Astrocyte of the cerebellum (primary cell): ENCODE results near the gene ANO10.
"Not testable (repeated sequence)": the region's sequence is repeated elsewhere in the genome, so short reads cannot be mapped to it uniquely, and the experiment has no call there.

Experiments
- DNase-seq: peaks from one replicate; pipeline ENCODE4 v3.0.0-alpha.2; 2011; ENCODE audit warnings: low read depth
- H3K4me3 ChIP-seq: 2 replicates; pipeline ENCODE4 v1.5.1; 2011; ENCODE audit warnings: mild to moderate bottlenecking, low read depth, low read length, moderate library complexity
- CTCF ChIP-seq: IDR thresholded peaks from 2 replicates; pipeline ENCODE4 v1.5.1; 2012; ENCODE audit warnings: low read length, low read depth, moderate library complexity, mild to moderate bottlenecking; ENCODE audit errors: missing control alignments
- in situ Hi-C: cut with HindIII; loops from 2 replicates; pipeline ENCODE4 v1.10.0; 2017; ENCODE audit warnings: low sequenced_read_pairs

The ANO10 gene

DNA sequence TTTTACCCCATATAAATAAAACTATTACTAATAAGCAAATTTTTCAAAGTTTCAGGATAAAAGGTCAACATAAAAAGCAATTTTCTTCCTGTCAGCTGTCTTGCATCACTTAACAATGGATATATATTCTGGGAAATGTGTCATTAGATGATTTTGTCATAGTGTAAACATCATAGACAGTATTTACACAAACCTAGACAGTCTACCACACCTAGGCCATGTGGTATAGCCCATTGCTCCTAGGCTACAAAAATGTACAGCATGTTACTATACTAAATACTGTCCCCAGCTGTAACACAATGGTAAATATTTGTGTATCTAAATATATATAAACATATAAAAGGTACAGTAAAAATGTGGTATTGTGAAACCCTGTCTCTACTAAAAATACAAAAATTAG, 156.7 kb downstream of the ANO10 start:
- H3K4me3 ChIP-seq = no peak overlapping the region
- no peak for DNase-seq
- in situ Hi-C loops = no loop called here
- TF ChIP-seq CTCF = no peak

- DNase-seq, H3K4me3 ChIP-seq, in situ Hi-C loops: not testable (repeated sequence)
Measured at GRCh38 chr3:43462566-43462965, 159.2 kb downstream of the ANO10 start.

DNA sequence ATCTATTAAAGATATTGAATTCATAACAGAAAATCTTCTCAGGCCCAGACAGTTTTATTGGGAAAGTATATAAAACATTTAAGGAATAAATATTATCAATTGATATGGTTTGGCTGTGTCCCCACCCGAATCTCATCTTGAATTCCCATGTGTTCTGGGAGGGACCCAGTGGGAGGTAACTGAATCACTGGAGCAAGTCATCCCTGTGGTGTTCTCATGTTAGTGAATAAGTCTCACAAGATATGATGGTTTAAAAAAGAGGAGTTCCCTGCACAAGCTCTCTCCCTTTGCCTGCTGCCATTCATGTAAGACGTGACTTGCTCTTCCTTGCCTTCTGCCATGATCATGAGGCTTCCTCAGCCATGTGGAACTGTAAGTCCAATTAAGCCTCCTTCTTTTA, 160.5 kb downstream of the ANO10 start:
- H3K4me3 ChIP-seq = no peak overlapping the region
- no peak for TF ChIP-seq CTCF
- no peak for DNase-seq
- in situ Hi-C loops = no loop called here

DNA sequence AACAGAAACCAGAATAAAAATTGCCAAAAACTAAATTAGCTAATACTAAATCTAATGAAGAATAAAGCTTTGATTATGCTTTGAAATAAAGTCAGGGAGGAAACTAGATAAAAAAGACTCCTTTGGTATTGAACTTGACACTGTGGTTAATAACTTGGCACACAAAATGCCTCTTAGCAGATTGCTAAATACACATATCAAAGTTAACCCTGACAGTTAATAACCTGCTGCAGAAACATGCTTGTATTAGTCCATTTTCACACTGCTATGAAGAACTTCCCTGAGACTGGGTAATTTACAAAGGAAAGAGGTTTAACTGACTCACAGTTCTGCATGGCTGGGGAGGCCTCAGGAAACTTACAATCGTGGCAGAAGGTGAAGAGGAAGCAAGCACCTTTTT, 164.8 kb downstream of the ANO10 start:
- H3K4me3 ChIP-seq, DNase-seq, in situ Hi-C loops: not testable (repeated sequence)

DNA sequence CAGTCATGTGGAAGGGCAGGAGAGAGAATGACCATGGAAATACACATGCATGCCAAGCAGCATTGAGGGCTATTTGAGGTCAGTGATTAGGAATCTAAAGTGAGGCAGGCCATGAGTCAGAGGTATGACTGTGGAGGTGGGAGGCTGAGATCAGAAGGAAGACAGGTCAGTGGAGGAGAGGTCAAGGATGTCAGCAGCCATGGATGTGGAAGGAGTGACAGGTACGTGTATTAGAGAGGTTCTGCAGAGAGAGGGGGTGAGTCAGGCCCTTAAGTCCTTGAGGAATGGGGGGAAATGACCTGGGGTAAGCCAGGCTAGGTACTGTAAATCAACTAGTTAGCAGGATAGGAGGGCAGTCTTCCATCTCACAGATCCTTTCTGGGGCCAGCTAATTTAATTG, 166.6 kb downstream of the ANO10 start:
- no peak for TF ChIP-seq CTCF
- H3K4me3 ChIP-seq = no peak overlapping the region
- no peak for DNase-seq
- in situ Hi-C loops = no loop called here

DNA sequence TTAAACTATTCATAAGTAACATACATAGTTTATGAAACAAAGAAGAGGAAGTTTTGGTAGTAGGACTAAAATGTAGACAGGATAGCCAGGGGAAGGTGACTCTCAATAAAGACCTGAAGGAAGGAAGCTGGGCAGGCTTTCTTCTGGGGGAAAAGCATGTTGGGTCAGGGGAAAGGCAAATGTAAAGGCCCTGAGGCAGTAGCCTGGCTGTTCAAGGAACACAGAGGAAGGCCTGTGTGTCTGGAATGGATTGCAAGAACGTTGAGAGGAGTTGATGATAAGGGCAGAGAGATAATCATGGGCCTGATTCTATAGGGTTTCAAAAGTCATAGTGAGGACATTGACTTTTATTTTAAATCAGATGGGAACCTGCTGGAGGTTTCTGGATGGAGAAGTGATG, 167.8 kb downstream of the ANO10 start:
- TF ChIP-seq CTCF = no peak
- no peak for DNase-seq
- H3K4me3 ChIP-seq = no peak overlapping the region
- in situ Hi-C loops = no loop called here

GRCh38 chr3:43451670-43452254, 170.0 kb downstream of the ANO10 start:
- in situ Hi-C loops = no loop called here
- DNase-seq = no peak
- no peak for TF ChIP-seq CTCF
- no peak overlapping the region for H3K4me3 ChIP-seq

GRCh38 chr3:43448098-43448497, 173.7 kb downstream of the ANO10 start:
- in situ Hi-C loops = no loop called here
- H3K4me3 ChIP-seq = no peak overlapping the region
- TF ChIP-seq CTCF = no peak
- no peak for DNase-seq
